NCI-H526 treated with DMSO at 0.1 percent for 48 hours (cell line): ENCODE measurements around the gene WDR70.
"Not testable (repeated sequence)": the region's sequence is repeated elsewhere in the genome, so short reads cannot be mapped to it uniquely, and the experiment has no call there.

Source experiments
- DNase-seq: peaks from one replicate; lab custom pipeline; 2025; lab: John Stamatoyannopoulos, UW

WDR70 gene

DNA sequence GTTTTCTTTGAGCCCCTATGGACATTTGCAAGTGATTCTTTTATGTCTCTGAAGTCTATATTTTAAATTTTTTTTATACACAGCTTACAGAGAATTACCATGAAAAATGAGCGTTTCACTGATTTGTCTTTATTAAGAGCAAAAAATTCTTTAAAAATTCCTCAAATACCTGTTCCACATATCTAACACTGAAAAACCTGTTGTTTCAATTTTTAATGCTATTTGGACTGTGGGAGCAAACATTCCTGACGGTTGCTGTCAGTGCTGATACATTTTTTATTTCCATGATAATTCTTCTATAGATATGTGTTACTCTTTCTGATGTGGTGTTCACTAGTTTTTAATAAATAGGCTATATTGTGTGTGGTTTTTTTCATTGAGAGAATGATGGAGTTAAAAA lies 261.0 kb downstream of the WDR70 start:
- DNase-seq = no peak

DNA sequence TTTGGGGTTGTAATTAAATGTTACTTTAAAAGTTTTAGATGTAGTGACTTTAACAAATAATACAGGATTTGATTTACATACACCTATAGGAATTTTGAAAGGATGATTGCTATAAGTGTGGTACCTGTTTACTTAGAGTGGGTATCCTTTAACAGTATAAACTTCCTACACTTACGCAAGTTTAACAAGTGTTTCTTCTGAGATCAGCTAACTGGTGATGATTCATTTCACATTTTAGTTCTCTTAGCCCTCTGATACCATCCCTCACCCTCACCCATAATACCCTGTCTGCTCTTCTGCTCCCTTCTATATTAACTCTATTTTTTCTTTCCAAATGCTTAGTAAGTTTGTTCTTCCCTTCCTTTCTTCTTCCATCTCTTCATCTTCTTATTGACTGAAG lies 262.8 kb downstream of the WDR70 start:
- no peak for DNase-seq

DNA sequence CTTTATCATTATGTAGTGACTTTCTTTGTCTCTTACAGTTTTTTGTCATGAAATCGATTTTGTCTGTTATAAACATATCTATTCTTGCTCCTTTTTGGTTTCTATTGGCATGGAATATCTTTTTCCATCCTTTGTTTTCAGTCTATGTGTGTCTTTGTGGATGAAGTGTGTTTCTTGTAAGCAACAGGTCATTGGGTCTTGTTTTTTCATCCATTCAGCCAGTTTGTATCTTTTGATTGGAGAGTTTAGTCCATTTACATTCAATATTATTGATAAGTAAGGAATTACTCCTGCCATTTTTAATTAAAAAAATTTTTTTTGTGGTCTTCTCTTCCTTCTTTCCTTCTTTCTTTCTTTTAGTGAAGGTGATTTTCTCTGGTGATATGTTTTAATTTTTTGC lies 266.6 kb downstream of the WDR70 start:
- DNase-seq = no peak

DNA sequence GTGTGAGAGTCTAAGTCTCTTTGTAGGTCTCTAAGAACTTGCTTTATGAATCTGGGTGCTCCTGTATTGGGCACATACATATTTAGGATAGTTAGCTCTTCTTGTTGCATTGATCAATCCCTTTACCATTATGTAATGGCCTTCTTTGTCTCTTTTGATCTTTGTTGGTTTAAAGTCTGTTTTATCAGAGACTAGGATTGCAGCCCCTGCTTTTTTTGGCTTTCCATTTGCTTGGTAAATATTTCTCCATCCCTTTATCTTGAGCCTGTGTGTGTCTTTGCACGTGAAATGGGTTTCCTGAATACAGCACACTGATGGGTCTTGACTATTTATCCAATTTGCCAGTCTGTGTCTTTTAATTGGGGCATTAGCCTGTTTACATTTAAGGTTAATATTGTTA lies 275.4 kb downstream of the WDR70 start:
- not testable (repeated sequence) for DNase-seq

DNA sequence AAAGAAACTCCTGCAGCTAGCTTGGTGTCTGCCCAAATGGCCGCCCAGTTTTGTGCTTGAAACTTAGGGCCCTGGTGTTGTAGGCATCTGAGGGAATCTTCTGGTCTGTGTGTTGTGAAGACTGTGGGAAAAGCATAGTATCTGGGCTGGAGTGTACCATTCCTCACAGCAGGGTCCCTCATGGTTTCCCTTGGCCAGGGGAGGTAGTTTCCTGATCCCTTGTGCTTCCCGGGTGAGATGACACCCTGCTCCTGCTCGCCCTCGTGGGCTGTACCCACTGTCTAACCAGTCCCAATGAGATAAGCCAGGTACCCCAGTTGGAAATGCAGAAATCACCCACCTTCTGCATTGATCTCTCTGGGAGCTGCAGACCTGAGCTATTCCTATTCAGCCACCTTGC lies 277.9 kb downstream of the WDR70 start:
- DNase-seq = no peak

DNA sequence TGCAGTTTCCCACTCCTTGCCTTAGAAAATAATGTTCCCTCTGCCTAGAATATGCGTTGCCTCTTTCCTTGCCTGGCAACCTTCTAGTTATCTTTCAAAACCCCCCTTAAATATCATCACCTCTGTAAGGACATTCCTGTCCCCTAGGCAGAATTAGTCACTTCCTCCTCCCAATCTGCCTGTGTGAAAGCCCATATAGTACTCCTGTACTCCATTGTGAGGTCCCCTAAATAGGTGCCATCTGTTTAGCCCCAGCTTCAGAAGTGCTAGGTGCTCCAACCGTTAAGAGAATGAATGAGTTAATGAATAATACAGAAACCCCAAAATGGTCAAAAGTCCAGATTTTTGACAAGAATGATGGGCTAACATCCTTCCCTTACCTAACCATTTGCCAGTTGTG lies 279.3 kb downstream of the WDR70 start:
- no peak for DNase-seq

DNA sequence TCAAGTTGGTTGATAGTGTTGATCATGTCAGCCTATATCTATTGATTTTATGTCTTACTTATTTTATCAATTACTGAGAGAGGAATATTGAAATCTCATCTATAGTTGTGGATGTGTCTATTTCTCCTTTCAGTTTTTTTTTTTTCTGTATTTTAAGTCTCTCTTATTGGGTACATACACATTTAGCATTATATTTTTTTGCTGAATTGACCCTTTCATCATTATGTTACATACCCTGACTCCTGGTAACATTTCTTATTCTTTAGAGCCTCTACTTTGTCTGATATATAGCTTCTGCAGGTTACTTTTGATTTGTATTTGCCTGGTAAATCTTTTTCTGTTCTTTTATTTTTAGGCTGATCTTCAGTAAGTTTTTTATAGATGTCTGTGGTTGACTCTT lies 281.2 kb downstream of the WDR70 start:
- DNase-seq = no peak

DNA sequence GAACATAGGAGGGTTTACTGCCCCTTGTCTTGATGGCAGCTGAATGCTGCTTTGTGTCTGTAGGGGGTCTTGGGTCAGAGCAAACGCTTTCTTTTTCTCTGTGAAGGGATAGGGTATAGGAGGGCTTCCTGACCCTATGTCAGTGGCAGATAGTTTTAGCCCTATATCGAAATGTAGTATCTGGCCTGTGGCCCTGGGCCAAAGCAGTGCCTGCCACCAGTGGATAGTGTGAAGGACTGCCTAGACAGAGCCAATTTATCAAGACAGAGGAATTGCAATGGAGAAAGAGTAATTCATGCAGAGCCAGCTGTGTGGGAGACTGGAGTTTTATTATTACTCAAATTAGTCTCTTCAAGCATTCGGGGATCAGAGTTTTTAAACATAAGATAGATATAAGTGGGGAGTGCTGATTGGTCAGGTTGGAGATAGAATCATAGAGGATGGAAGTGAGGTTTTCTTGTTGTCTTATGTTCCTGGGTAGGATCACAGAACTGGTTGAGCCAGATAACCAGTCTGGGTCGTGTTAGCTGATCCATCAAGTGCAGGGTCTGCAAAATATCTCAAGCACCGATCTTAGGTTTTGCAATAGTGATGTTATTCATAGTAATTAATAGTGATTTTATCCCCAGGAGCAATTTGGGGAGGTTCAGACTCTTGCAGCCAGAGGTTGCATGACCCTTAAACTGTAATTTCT lies 282.3 kb downstream of the WDR70 start:
- DNase-seq = no peak

DNA sequence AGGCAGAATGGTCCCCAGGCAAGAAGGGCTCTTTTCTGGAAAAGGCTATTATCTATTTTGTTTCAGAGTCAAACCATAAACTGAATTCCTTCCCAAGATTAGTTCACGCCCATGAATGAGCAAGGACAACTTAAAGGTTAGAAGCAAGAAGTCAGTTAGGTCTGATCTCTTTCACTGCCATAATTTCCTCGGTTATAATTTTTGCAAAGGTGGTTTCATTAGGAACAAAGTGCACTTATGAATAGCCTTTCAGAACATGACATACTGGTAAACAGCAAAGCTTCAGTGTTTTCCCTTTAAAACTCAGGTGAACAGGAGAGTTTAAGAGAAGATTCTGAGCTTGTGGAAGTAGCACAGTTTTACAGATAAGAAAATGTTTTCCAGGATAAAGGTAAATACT lies 282.8 kb downstream of the WDR70 start:
- no peak for DNase-seq

DNA sequence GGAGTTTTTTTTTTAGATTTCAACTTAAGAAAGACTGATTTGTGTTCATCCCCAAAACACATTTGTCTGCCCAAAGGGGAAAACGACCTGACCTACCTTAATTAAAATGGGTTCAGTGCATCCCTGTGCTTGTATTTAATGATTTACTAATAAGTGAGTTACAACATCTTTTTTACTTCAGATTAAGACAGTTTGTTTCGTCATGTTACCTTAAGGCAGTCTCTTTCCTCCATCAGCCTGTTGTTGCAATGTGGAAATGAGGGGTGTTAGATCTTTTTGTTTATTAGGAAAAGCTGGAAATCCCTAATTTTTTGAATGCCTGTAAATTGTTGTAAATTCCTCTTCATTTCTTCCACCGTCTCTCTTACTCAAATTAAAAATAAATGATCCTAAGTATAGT lies 283.2 kb downstream of the WDR70 start:
- no peak for DNase-seq

DNA sequence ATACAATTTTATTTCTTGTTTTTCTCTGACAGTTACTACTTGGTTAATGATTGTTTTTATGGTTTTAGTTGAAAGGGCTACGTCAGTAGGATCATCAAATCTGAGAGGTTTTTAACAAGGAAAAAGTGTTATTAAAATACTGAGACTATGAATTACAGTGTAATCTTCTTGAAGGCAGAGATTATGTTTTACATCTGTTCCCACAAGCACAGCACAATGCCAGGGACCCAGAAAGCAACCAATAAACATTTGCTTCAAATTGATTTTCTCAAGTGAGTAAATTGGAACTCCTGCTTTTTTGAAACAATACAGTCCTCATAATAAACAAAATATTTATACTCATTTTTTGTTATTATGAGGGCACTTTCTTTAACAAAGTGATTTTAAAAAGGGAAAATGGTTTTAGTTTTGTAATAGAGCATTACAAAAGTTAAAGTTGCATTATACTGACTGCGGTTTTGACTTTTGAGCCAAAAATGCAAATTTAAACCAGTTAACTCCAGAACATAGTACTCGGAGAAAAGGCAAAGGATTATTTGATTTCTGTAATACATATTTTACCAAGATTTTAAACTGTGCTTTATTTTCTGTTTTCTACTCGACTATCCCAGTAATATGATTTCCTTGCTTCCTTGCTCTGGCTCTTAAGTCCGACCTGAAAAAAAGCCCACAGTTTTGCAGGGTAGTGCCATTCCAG lies 283.8 kb downstream of the WDR70 start:
- no peak for DNase-seq

DNA sequence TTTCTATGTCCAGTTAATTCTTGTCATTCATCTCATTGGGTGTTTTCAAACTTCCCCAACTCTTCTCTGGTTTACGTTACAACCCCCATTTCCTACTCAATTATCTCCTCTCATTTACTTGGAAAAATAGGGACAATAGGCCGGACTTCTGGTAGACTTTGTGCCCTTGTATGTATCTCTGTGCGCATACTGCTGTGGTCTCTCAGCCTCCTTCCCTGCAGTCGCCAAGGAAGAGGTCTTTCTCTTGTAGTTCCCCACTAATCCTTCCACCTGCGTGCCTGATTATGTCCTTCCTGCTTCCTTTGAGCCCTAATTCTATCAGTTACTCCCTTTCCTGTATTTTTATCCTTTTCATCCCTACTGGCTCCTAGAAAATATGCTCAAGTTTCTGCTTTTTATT lies 284.4 kb downstream of the WDR70 start:
- no peak for DNase-seq

DNA sequence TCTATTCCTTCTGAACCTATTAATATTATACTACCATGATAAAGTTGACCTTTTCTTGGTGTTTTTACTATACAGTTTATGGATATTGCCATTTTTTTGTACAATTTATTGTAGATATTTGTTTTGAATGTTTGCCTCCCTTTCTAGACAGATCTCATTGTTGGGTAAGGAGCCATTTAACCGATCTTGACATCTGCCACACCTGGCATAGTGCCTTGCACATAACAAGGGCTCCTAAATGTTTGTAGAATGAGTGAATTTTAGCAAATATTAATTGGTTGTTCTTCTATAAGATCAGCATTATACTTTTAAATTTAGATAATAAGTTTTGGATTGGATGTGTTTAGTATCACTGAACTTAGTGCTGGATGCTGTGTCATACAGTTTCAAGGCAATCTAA lies 285.4 kb downstream of the WDR70 start:
- no peak for DNase-seq

DNA sequence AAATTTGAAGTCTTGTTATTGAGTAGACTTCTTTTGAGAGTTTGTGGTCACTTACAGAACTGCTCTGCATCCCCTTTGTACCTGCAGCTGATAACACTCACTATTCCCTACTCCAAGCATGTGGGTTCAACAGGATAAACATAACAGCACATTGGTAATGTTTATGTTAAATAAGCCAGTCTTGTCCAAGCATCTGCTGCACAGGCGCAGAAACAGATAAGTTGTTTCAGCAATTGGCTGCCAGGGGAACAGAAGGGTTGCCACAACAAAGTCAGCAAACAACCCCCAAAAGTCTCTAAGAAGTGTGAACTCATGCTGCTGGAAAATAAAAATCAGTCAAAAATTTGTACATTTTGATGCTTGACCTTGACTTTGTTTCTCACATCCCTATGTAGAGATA lies 286.2 kb downstream of the WDR70 start:
- no peak for DNase-seq

DNA sequence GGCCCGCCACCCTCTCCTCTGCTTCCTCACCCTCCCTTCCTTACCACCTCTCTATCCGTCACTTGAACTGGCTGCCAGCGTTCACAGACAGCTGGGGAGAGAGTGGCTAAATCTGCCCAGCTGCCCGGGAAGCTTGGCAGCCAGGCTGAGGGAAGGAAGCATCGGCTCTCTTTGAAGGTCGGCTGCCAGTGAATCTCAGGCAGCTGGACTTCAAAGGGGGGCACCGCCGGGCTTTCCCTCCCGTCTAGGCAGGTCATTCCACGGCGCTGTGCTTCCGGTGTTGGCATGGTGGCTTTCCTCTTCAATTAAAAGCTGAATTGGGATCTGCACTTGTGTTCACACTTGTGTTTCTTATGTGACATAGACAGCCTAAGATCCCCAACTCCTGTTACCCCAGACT lies 286.8 kb downstream of the WDR70 start:
- no peak for DNase-seq

DNA sequence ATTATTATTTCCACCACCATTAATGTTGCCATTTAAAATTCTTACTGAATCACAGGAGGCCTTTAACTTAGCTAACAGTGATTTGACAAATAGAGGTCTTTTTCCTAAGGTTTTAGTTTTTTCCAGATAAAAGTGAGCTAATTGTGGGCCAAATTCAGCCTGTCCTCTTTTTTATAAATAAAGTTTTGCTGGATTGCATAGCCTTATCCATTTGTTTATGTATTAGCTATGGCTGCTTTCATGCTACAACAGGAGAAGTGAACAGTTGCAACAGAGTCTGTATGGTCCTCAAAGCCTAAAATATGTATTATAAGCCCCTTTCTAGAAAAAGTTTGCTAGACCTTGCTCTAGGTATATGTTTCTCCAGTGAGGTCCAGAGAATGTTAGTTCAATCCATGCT lies 288.3 kb downstream of the WDR70 start:
- DNase-seq = no peak

DNA sequence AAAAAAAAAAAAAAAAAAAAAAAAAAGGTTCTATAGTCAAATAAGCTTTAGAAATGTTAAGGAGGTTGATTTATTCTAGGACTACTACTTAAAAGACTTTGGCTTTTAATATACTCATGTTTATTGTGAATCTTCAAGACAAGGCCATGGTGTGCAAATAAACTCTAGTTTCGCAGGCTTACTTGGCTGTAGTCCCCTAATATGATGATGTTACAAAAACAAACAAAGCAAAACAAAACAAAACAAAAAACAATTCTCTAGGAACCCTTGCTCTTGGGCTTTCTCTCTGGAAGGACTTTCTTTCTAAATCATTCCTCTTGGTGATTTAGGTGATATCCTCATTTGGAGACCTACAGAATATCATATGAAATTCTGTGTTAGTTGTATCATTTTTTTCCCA lies 288.7 kb downstream of the WDR70 start:
- DNase-seq = no peak

DNA sequence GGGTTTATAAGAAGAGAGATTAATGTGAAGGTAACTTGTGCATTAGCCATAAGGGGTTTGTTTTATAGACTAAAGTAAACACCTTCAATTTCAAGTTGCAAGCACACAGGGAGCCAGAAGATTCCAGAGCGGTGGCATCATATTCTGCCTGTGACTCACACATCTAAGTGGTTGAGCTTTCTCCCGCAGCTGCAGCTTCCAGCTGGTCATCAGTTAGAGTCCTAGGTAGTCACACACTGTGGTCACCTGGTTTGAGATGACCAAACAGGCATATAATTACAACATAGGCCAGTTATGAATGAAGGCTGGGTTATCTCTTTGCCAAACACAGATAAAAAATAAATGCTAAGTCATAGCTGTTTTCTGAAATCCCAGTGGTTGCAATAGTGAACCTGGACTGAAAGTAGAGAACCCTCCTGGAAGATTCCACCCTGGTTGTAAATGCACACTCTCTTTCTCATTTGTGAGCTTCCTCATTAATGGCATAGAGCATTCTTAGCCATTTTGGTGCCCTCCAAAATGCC lies 289.5 kb downstream of the WDR70 start:
- no peak for DNase-seq

DNA sequence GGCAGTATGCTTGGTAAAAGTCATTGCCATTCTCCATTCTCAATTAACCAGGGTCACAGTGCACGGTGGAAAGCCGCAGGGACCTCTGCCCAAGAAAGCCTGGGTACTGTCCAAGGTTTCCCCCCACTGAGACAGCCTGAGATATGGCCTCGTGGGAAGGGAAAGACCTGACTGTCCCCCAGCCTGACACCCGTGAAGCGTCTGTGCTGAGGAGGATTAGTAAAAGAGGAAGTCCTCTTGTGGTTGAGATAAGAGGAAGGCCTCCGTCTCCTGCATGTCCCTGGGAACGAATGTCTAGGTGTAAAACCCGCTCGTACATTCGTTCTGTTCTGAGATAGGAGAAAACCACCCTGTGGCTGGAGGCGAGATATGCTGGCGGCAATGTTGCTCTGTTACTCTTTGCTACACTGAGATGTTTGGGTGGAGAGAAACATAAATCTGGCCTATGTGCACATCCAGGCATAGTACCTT lies 293.0 kb downstream of the WDR70 start:
- DNase-seq = not testable (repeated sequence)

DNA sequence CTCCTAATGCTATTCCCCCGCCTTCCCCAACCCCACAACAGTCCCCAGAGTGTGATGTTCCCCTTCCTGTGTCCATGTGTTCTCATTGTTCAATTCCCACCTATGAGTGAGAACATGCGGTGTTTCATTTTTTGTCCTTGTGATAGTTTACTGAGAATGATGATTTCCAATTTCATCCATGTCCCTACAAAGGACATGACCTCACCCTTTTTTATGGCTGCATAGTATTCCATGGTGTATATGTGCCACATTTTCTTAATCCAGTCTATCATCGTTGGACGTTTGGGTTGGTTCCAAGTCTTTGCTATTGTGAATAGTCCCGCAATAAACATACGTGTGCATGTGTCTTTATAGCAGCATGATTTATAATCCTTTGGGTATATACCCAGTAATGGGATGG lies 295.2 kb downstream of the WDR70 start:
- not testable (repeated sequence) for DNase-seq

DNA sequence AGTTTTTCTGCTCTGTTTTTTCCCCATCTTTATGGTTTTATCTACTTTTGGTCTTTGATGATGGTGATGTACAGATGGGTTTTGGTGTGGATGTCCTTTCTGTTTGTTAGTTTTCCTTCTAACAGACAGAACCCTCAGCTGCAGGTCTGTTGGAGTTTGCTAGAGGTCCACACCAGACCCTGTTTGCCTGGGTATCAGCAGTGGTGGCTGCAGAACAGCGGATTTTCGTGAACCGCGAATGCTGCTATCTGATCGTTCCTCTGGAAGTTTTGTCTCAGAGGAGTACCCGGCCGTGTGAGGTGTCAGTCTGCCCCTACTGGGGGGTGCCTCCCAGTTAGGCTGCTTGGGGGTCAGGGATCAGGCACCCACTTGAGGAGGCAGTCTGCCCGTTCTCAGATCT lies 300.2 kb downstream of the WDR70 start:
- DNase-seq = not testable (repeated sequence)

DNA sequence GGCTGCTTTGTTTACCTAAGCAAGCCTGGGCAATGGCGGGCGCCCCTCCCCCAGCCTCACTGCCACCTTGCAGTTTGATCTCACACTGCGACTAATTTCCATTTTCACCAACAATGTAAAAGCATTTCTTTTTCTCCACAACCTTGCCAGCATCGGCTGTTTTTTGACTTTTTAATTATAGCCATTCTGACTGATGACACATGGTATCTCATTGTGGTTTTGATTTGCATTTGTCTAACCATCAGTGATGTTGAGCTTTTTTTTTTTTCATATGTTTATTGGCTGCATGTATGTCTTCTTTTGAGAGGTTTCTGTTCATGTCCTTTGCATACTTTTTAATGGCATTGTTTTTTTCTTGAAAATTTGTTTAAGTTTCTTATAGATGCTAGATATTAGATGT lies 300.8 kb downstream of the WDR70 start:
- DNase-seq = peak; percentile 94

DNA sequence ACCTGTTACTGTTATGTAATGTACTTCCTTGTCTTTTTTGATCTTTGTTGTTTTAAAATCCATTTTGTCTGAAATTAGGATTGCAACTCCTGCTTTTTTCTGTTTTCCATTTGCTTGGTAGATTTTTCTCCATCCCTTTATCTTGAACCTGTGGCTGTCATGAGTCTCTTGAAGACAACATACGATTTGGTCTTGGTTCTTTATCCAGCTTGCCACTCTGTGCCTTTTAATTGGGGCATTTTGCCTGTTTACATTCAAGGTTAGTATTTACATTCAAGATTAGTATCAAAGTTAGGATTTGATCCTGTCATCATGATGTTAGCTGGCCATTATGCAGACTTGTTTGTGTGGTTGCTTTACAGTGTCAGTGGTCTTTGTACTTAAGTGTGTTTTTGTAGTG lies 304.0 kb downstream of the WDR70 start:
- DNase-seq = no peak

DNA sequence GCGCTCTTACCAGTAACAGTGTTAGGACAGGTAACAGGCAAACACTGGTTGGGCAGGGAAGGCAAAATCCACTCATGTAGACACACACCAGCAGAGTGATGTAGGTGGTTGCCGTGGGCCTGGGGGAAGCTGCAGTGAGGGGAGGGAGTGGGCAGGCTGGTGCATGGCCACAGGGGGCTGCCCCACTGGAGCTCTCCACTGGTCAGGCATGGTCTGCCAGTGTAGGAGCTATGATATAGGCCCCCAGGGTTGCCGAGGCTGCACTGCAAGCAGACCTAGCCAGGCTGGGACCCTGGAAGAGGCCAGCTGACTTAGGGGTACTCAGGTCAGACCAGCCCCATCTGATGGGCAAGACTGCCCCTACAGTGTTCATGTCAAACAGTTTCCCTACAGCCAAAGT lies 306.1 kb downstream of the WDR70 start:
- no peak for DNase-seq
